ENCODE measurements around the gene SIK1.
"Not testable (repeated sequence)": the region's sequence is repeated elsewhere in the genome, so short reads cannot be mapped to it uniquely, and the experiment has no call there.

SIK1 gene

DNA sequence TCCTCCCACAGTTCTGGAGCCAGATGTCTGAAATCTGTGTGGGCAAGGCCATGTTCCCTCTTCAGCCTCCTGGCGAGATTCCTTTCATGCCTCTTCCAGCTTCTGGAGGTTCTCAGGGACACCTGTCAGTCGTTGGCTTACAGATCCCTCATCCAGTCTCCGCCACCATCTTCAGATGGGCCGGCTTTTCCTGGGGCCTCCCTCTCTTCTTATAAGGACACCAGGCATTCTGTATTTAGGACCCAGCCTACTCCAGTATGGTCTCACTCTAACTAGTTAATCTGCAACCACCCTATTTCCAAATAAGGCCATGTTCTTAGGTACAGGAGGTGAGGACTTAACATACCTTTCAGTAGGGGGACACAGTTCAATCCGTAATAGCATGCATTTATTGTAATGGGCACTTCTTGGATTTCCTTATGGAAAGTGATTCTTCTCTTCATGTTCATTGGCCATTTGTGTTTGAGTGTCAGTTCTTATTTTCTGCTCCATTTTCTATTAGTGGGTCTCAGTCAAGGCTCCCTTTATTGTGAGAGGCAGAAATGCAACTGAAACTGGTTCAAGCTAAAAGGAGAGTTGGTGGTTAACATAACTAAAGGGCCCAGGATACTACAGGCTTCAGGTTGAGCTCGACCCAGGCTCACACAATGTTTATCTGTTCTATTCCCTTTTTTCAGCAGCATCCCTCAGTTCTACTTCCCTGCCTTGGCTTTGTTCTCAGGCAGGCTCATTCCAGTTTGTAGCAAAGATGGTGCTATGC, 12.6 kb upstream of the SIK1 start:
- not testable (repeated sequence) for DNase-seq

DNA sequence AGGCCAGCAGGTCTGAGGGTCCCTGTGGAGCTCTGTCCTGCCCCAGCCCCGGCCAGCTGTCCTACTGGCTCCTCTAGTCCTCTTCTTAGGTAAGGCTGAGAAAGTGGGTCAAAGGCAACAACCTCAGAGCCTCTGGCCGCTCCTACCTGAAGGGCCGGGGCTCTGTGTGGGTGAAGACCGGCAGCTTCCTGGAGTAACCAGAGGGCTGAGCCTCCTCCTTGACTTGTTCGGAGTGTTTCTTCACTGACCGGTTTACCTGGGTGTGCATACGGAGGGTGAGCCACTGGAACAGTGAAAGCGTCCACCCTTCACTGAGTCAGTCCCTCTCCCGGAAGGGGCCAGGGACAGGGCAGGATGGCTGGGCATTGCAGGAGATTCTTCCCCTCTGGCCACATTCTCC, 9.3 kb upstream of the SIK1 start:
- DNase-seq = not testable (repeated sequence)

DNA sequence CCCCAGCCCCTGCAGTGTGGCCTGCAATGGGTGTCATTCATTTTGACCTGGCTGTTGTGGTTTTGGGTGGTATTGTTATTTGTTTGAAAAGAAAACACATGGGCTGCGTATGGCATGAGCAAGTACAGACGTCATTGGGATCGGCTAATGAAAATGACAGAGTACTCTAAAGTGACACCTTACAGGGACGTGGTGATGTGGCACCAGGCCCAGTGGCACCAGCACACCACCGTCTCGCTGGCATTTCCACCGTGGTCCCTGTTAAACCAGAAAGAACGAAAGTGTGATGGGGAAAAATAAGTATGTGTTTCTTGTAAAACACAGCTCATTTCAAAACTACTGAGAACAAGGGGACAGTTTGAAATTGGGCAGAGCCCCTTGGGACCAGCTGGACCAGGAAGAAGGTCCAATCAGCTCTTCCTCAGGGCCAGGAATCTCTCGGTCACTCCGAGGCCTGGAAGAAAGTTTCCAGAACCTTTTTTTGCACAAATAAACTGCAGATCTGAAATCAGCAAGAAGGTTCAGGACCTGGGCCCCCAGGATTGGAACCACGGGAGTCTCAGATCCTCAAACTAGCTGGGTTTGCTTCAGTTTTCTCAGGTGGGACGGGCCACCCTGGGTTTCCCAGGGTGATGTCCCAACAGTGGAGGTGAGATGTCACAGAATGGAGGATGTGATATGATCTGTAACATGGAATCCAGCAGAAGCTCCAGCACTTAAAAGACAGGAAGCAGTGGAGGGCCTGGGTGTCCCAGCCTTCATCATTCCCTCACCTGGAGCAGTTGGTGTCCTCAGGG, 6.6 kb upstream of the SIK1 start:
- DNase-seq = not testable (repeated sequence)

DNA sequence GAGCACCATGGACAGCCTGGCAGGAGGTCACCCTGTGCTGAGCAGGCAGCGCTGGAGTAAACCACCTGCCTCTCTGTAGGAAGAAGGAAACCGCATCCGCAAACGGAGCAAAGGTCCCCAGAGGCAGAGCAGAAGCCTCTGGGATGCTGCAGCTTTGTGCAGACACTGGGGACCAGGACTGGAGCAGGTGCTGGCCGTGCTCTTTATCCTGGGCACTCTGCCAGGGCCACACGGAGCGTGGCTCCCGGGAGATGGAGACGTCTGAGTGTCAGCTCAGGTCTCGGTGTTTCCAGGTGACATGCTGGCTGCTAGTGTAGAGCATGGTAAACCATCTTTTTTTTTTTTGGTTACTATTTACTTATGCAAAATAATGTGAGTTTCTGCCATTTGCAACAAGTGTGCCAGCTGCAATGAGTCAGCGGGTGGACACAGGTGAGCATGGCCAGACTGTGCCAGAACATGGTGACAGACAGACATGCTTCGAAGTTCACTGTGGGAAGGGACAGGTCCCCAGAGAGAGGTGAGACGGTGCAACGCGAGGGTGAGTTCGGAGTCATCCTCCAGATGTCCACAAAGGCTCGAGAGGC, 4.0 kb upstream of the SIK1 start:
- DNase-seq = not testable (repeated sequence)

DNA sequence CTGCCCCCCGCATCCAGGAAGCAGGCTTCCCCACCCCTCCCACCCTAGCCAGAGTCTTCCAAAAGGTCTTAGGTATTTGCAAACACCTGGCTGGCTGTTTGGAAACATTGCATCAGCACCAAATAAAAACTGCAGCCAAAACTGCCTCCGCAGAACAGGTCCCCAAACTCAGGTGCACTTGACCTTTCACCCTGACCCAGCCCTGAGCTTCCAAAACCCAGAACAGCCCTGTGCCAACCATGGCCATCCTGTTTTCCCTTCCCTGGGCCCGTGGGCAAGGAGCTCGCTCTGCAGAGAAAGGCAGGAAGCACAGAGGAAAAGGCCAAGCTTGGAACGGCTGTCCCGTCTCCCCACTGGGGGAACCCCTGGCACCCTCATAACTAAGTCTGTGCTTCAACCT, 2.0 kb upstream of the SIK1 start:
- DNase-seq = not testable (repeated sequence)

DNA sequence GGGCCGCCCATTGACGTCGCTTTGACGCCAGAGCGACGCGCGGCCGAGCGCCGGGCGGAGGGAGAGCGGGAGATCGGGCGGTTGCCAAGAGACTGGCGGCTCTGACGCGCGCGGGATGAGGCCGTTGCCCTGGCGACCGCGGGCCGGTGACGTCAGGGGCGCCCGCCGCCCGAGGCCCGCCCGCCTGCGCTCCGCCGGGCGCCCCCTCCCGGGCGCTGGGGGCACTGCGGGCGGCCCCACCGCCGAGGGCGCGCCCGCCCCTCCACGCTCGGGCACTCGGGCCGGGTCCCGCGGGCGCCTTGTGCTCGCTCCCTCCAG, 270 bp upstream of the SIK1 start:
- not testable (repeated sequence) for DNase-seq

DNA sequence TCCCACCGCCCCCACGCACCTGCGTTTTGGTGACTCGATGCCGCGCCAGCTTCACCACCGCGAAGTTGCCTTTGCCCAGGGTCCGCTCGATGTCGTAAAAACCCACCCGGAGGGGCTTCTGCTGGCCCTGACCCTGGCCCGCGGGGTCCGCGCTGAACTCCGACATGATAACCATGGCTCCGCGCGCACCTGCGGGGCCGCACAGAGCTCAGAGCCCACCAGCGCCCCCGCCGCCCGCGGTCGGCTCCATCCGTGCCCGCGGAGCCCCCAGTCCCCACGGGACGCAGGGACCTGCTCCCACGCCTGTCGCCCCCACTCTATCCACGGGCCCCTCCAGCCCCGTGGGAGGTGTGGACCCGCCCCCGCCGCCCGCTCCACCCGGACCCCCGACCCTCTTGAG, 927 bp downstream of the SIK1 start:
- DNase-seq = not testable (repeated sequence)

DNA sequence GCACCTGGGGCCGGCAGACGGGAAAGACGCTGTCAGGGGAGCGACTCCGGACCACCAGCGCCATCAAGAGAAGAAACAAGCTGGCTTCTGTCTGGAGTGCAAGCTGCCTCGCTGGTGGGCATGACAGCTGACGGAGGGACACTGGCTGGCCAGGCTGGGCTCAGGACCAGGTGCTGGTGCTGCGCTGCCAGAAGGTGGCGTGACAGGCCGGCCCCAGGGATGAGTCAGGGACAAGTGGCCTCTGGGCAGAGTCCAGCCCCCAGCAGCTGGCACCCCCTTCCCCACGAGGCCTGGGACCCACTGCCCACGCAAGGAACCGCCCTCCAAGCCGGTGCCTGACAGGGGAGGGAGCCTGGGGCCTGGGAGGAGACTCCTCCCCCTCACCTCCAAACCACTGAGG, 7.5 kb downstream of the SIK1 start:
- not testable (repeated sequence) for DNase-seq

DNA sequence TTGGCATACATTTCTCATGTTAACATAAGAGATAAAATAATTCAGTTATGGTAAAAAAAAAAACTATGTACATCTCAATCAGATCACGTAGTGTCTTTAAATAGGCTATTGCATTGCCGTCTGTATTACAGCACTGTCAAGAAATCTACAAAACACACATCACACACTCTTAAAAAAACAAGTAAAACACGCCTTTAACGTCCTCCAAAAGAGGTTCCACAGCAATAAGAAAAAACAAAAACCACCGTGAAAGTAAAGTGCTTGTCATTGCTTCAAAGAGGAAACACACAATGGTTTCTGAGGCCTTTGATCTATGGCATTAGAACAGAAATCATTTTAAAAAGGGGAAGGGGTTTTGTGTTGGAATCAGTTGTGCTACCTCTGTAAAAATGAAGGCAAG, 12.4 kb downstream of the SIK1 start:
- DNase-seq = not testable (repeated sequence)

DNA sequence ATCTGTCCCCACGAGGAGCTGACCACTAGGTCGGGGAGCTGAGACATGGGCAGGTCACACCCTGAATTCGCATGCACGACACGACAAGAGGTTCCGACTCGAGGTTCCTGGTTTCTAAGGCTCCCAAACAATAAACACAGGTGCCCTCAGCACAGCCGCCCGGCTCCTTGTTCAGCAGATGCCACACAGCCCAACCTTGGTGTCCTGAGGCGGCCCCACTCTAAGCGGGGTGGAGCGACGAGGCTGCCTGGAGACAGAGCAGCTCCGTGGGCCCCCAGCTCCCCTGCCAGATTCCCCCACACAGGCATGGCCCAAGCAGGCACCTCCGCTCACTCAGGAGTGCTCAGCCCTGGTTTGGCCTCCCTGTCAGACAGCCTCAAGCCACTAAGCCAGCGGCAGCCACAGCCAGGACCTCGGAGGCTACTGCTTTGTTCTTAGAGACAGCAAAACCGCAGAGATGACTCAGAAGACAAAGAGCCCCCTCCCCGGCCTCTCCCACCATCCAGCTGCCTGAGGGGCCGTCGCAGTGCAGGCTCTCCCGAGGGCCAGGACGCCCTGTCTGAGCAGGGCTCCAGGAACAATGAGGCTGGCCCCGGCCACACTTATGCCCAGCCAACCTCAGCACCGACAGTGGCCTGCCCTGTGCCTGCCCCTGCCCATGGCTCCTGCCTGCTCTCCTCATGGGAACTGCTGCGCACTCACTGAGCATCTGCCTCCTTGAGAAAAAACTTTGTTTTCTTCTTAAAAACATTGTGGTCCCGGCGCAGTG, 14.7 kb downstream of the SIK1 start:
- not testable (repeated sequence) for DNase-seq

DNA sequence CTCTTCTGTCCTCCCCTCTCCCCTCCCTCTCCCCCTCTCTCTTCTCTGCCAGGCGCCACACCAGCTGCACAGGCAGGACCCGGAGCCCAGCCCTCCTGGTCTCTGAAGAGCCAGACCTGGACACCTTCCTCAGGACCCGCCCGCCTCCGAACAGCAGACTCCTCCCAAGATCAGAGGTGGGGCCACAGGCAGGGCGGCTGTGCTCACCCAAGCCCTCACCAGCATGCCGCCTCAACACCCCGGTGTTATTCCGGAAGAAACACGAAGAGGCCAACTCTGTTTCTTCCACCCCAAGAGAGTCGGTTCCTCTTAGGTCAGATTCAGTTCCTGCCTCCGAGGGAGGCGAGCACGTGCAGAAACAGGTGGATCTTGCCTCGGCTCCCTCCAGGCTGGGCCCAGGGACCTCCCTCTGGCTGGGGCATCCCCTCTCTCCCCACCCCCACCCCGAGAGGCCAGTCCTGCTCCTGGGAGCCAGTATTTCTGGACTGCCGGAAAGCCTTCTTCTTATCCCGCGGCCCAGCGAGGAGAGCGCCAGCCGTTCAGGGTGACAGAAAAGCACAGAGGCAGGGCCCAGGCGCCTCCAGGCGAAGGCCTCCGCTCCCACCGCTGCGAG, 16.4 kb downstream of the SIK1 start:
- not testable (repeated sequence) for DNase-seq

DNA sequence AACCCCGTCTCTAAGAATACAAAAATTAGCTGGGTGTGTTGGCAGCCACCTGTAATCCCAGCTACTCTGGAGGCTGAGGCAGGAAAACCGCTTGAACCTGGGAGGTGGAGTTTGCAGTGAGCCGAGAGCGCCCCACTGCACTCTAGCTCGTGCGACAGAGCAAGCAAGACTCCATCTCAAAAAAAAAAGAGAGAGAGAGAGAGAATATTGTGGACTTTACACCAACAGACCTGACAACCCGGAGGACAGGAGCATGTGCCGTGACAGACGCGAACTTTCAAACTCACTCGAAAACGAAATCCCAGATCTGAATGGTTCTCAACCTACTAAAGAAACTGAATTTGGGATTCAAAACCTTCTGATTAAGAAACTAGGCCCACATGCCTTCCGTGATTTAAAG, 19.8 kb downstream of the SIK1 start:
- DNase-seq = not testable (repeated sequence)

DNA sequence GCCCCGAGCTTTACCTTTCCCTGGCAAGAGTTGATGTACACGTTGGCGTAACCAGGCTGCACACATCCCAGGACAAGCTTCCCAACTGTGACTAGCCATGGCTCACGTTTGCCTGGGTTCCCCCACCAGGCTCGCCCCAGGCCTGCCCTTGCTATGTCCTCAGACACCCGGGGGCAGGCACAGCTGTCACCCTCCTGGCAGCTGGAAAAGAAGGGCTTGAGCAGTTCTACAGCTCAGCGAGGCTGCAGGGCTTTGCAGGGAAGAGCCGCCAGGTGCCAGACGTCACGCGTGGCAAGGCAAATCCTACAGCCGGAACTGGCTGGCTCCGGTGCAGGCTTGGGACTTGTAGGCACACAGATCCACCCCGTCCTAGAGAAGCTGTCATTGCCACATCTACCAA, 22.5 kb downstream of the SIK1 start:
- DNase-seq = not testable (repeated sequence)

DNA sequence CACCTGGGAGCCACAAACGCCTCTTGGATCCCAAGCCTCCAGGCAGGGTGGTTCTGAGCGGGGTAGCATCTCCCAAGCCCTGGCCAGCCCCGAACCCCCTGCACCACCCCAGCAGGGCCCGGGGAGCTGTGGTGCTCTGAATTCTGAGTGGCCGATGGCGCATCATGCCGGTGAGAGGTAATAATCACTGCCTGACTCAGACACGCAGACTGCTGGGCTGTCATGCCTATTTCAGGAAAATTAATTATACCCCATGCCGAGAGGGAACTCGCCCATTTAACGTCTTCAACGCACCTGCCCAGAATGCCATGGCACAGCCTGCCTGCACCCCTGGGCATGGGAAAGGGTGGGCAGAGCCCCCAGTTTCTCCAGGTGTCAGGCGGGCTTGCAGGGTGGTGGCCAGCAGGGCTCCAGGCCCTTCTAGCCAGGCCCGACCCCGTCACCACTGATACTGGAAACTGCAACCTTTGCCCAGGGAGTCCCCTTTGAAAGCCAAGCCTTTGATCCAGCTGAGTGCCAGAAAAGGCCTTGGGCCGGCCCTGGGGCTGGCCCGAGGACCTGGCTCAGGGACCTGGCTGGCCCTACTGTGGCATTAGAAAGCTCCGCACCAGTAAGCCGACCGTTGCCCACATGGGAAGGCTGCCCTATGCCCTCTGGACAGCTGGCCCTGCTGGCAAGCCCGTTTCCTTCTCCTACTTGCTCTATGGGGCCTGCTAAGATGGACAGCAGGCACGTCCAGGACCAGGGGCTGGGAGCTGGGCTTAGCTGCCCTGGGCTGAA, 23.1 kb downstream of the SIK1 start:
- DNase-seq = not testable (repeated sequence)

DNA sequence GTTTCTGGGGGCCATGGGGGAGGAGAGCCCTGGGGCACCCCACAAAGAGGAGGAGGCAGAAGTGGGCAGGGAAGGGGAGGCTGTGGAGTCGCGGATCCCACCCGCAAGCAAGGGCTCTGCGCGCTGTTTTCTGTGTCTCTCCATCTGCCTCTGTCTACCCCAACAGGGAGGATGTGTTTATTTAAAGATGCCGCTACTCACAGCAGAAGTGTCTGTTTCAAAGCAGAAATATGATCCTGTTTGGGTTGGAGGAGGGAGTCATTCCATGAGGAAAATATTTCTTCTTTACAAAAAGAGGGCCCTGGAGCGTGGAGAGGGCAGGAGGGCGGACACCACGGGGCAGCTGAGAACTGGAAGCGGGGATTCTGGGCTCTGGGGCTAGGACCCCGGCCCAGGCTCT, 25.8 kb downstream of the SIK1 start:
- not testable (repeated sequence) for DNase-seq

DNA sequence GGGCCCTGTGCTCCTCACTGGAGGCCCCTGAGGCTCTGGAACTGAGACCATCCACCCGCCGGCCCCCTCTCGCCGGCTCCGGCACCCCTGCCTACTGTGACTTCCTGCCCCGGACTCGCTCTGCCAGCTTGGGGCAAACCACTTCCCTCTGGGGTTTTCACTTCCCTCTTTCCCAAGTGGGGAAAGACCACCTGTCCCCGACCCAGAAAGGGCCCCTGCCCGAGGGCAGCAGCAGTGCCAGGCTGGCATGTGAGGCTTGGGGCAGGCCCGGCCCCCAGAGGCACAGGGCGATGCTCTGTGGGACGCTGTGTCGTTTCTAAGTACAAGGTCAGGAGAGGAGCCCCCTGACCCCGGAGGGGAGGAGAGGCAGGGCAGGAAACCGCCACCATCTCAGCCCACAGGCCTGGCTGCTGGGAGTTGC, 27.3 kb downstream of the SIK1 start:
- DNase-seq = not testable (repeated sequence)

DNA sequence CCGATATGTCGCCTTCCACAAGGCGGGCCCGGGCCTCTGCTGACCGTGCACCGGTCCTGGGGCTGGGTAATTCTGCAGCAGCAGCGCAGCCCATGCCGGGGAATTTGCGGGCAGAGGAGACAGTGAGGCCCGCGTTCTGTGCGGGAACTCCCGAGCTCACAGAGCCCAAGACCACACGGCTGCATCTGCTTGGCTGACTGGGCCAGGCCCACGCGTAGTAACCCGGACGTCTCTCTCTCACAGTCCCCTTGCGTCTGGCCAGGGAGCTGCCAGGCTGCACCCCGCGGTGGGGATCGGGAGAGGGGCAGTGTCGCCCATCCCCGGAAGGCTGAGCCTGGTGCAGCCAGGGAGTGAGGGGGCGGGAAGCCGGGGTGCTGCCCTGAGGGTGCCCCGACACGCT, 27.8 kb downstream of the SIK1 start:
- DNase-seq = not testable (repeated sequence)

DNA sequence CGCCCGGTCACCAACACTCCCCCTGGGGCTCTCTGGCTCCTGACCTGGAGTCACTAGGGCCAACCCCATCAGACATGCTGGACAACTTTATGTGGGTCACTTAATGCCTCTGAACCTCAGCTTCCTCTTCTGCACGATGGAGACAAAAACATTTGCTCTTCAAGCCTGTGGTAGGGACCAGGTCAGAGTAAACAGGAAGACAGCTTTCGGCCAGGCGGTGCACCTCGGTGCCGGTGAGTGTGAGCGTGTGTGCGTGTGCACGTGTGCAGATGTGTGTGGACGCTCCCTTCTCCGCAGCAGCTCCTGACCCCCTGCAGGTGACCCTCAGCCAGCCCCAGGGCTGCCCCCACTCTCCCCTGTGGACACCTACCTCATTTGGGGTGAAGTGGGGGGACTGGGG, 28.4 kb downstream of the SIK1 start:
- DNase-seq = not testable (repeated sequence)

DNA sequence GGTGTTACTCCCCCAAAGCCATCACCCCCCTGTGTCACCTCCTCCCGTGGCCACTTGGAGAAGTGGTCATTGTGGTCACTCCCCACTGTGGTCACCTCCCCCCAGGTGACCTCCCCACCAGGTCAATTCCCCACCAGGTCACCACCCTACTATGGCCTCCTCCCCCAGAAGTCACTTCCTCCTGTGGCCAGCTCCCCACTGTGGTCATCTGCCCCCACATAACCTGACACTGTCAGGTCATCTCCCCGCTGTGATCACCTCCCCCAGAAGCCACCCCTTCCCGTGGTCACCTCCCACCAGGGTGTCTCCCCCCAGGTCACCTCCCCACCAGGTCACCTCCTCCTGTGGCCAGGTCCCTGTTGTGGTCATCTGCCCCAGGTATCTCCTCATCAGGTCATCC, 28.9 kb downstream of the SIK1 start:
- not testable (repeated sequence) for DNase-seq

DNA sequence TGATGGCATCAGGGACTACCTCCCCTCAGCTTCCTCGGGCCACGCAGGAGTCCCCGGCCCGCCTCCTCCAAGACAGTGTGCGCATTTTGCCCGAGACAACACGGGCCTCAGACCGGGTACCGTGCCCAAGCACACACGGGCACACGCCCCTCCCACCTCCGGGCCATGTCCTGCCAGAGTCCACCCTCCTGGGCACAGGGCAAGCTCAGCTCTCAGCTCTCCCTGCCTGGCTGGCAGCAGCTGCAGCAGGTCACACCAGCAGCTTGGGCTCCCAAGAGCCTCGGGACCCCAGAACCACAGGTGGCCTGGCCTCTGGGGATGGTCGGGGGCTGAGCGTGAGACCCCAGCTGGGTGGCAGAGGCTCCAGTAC, 29.5 kb downstream of the SIK1 start:
- not testable (repeated sequence) for DNase-seq

DNA sequence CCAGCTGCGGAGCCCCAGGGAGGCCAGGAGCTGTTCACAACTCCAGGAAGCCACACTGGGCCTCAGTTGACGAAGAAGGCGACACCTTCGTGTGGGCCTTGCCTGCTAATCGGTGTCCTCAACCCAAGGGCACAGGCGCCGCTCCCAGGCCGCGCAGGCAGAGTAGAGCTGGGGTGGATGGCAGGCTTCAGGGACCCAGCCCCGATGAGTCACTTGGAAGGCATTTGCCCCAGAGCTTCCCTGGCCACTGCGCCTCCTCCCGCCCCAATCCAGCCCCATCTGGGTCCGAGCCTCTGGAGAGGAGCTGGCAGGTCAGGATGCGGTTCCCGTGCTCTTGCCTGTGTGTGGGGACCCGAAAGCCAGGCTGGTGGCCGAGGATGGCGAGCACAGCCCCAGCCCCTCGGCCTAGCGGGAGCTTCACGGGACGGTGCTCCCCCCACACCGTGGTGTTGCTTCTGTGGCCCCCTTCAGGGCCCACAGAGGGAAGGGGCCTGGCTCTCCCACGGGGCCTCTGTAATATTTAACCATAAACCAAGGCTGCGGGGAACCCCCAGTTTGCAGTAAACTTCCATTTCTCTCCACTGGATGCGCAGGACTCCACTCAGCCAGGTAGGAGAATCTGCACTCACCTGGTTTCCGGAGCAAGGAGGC, 30.0 kb downstream of the SIK1 start:
- not testable (repeated sequence) for DNase-seq

All from inflammatory macrophage treated with lipopolysaccharide for 4 hours (primary cell).